Liver (tissue), 9 donors: ENCODE data around the gene EVPLL. TPM values are rescaled to one million over a fixed set of nuclear protein-coding genes. Genes with fewer than 3 reads are reported as not detected.
"Not testable (repeated sequence)": the region's sequence is repeated elsewhere in the genome, so short reads cannot be mapped to it uniquely, and the experiment has no call there.

Experiments
- DNase-seq: peaks from one replicate; pipeline ENCODE4 v3.0.0-alpha.2; 2017; ENCODE audit warnings: low spot score
- H3K27ac ChIP-seq, 2 donors: one replicate each; pipeline ENCODE4 v1.7.0; 2013; ENCODE audit warnings: inconsistent platforms in 2 of 2, low read length in 2 of 2, control low read depth in 1 of 2, low read depth in 1 of 2, mild to moderate bottlenecking in 1 of 2
- H3K27me3 ChIP-seq, 4 donors: one replicate each; pipeline versions ENCODE4 v1.6.1 to v1.7.0; 2013; ENCODE audit warnings: low read length in 3 of 4, inconsistent platforms in 1 of 4, mild to moderate bottlenecking in 1 of 4, moderate library complexity in 1 of 4; ENCODE audit not compliant: control insufficient read depth in 4 of 4, insufficient read depth in 4 of 4
- H3K36me3 ChIP-seq, 4 donors: one replicate each; pipeline versions ENCODE4 v1.6.1 to v1.7.0; 2013; ENCODE audit warnings: low read length in 3 of 4, mild to moderate bottlenecking in 3 of 4, low read depth in 1 of 4, moderate library complexity in 1 of 4; ENCODE audit not compliant: control insufficient read depth in 4 of 4, insufficient read depth in 3 of 4
- H3K4me1 ChIP-seq, 4 donors: one replicate each; pipeline versions ENCODE4 v1.6.1 to v1.7.0; 2013; ENCODE audit warnings: low read length in 3 of 4, mild to moderate bottlenecking in 3 of 4, moderate library complexity in 1 of 4; ENCODE audit not compliant: control insufficient read depth in 4 of 4, insufficient read depth in 4 of 4
- H3K4me3 ChIP-seq, 3 donors: one replicate each; pipeline versions ENCODE4 v1.6.1 to v1.7.0; 2013; ENCODE audit warnings: low read length in 3 of 3, control low read depth in 1 of 3, low read depth in 1 of 3, mild to moderate bottlenecking in 1 of 3
- H3K9ac ChIP-seq, 2 donors: one replicate each; pipeline ENCODE4 v1.7.0; 2013; ENCODE audit warnings: low read length in 2 of 2, mild to moderate bottlenecking in 2 of 2, moderate library complexity in 2 of 2, control low read depth in 1 of 2, low read depth in 1 of 2
- H3K9me3 ChIP-seq, 4 donors: one replicate each; pipeline versions ENCODE4 v1.6.1 to v1.7.0; 2013; ENCODE audit warnings: low read length in 3 of 4; ENCODE audit not compliant: control insufficient read depth in 4 of 4
- WGBS: extraction: QIAGEN DNeasy Blood & Tissue Kit; methylation state at CpG from one replicate; pipeline ENCODE4 v1.1.7; 2013; 5-methylcytosine and 5-hydroxymethylcytosine counted together
- polyA plus RNA-seq, 2 donors: library from polyadenylated mRNA; stranded (reverse) in 1 of 2; unstranded in 1 of 2; fragments of 200-250 nt in 1 of 2; fragments of >200 nt in 1 of 2; fragmentation: Nextera tagmentation in 1 of 2; extraction: Ambion mirVana in 1 of 2; gene quantifications; one replicate each; pipeline versions ENCODE4 v1.2.1 to v1.2.3, GENCODE V29; 2013 to 2015
- total RNA-seq, 2 donors: library from RNA; depleted of rRNA; stranded (reverse); fragments of >200 nt; gene quantifications; one replicate each; pipeline ENCODE4 v1.2.3, GENCODE V29; 2014
- donor health status: healthy.
- donor health status: healthy.
- donor health status: healthy.
- donor health status: healthy.
- donor health status: healthy.

The EVPLL gene
- total and polyA plus RNA-seq, 4 donors = 0.44 to 1.0 (median 1.0) TPM; not detected in 1

DNA sequence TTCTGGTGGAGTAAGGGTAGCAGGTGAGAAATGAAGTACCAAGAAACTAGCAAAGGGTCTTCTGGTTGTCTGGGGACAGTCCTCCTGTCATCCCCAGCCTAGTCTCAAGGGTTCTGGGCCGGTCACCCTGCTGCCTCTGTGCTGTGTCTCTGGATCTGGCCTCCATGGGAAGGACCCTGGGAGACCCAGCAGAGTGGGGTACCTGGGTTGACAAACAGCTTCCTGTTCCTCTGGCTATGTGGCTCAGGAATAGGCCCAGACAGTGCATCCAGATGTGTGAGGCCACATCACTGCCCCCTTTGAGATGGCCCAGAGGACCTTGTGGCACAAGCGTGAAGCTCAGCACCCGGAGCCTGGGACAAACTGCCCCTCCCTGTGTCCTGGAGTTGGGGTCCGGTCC, 10.7 kb downstream of the EVPLL start:
- not testable (repeated sequence) for H3K9me3 ChIP-seq, H3K27me3 ChIP-seq, H3K4me1 ChIP-seq, DNase-seq, H3K36me3 ChIP-seq, H3K27ac ChIP-seq, H3K9ac ChIP-seq, H3K4me3 ChIP-seq
- 92% methylated on average over 4 of the region's 4 CpGs for WGBS

DNA sequence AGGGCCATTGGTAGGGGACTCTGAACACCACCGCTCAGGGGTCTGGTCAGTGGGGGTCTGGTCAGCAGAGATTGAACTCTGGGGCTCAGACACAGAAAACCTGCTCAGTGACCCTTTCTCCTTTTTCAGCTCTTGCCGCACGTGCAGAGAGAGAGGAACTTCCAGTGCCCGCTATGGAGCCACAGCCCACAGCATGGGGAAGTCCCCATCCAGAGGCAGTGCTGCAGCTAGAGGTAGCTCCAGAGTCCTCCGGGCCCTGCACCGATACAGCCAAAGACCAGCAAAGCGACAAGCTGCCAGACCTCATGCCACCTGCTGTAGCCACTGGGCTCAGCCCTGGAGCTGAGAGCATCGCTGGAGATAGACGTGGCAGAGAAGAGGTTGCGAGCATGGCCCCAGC, 11.2 kb downstream of the EVPLL start:
- 78% methylated on average over 6 of the region's 10 CpGs for WGBS
- H3K4me3 ChIP-seq, H3K9me3 ChIP-seq, DNase-seq, H3K9ac ChIP-seq, H3K27ac ChIP-seq, H3K27me3 ChIP-seq, H3K4me1 ChIP-seq, H3K36me3 ChIP-seq: not testable (repeated sequence)

DNA sequence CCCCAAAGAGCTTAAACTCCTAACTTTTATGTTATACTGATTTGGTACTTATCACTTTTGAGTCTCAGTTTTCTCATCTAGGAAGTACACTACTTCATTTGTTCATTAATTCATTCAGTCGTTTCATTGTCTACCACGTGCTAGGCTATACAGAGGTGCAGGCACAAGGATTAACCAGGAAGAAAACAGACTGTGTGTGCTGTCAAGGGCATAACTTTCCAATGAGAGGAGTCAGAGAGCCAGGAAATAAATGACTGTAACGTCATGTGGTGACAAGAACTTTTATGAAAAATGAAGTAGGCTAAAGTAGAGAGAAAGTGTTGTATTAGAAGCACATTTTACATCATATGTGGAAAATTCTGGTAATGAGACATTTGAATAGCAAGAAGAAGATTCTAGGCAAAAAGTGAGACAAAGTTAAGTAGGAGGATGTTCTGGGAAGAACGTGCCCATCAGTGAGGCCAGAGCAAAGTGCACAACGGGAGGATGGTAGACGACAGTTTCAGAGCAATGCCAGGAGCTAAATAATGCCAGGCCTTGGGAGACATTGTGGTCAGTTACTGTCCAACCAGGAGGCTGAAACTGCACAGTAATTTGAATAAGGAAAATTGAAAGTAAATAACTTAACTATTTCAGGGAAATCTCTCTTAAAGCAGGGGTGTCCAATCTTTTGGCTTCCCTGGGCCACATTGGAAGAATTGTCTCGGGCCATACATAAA, 24.5 kb downstream of the EVPLL start:
- H3K4me1 ChIP-seq, H3K4me3 ChIP-seq, H3K36me3 ChIP-seq, H3K27ac ChIP-seq, H3K9me3 ChIP-seq, H3K27me3 ChIP-seq, H3K9ac ChIP-seq, DNase-seq: not testable (repeated sequence)
- 59% methylated on average over 7 of the region's 7 CpGs for WGBS

DNA sequence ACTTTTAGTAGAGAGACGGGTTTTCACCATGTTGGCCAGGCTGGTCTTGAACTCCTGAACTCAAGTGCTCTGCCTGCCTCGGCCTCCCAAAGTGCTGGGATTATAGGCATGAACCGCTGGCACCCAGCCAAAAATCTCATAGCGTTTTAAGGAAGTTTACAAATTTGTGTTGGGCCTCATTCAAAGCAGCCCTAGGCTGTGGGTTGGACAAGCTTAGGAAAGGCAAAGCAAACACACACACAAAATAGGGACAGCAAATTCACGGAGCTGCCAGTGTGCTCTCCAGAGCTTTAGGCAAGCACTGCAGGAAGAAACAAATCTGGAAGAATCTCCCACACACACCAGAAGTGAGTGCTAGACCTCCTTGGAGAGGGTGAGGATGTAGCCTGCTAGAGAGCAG, 25.6 kb downstream of the EVPLL start:
- H3K9ac ChIP-seq, H3K27ac ChIP-seq, H3K4me1 ChIP-seq, H3K4me3 ChIP-seq, H3K9me3 ChIP-seq, H3K36me3 ChIP-seq, DNase-seq, H3K27me3 ChIP-seq: not testable (repeated sequence)
- 17% methylated on average over 4 of the region's 5 CpGs for WGBS

DNA sequence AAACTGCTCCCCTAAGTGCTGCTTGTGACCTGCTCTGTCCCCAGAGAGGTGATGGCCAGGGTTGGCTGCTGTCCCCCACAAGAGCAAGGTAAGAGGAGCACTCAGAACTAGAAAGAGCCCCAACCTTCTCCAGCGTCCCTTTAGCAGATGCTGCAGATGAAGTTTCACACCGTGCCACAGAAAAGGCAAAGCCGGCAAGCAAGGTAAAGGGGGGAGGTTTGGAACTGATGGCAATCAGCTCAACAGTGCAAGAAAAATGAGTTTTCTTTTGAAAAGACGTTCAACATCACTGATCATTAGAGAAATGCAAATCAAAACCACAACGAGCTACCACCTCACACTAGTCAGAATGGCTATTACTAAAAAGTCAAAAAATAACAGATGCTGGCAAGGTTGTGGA, 26.0 kb downstream of the EVPLL start:
- not testable (repeated sequence) for H3K27me3 ChIP-seq, H3K4me3 ChIP-seq, H3K9ac ChIP-seq, H3K36me3 ChIP-seq, DNase-seq, H3K4me1 ChIP-seq, H3K9me3 ChIP-seq, H3K27ac ChIP-seq
- 100% methylated on average over 1 of the region's 5 CpGs for WGBS

DNA sequence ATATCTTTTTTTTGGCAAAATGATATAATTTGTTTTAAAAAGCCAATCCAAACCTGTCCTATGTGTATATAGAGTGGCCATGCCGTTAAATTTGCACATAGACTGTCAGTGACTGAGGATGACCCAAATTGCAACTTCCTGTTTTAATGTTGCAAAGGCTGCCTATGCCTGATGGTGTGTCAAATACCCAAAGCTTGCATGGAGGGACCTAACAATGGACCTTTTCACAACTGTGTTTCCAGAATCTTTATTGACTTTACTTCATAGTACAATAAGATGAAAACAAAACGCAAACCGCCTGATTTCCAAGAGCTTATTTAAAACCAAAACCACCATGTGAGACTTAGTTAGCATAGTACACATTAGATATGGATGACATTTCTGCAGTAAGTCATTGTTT, 31.3 kb downstream of the EVPLL start:
- WGBS = 54% methylated on average over 3 of the region's 3 CpGs

DNA sequence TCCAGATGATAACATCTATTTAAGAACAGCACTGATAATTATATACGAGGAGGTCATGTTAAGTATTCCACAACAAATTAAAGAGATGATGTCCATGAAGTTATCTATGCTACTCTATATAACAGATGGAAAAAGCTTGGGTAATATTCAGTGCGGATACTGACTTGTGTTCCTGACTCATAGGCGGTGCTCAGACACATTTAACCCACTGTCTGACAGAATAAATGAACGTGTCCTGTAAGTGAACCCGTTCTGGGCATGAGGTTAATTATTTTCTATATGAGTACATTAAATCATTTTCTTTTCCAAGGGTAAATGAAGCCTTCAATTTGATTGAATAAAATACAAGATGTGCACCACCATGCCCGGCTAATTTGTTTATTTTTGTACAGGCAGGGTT, 31.7 kb downstream of the EVPLL start:
- WGBS = 51% methylated on average over 6 of the region's 6 CpGs
- not testable (repeated sequence) for H3K27me3 ChIP-seq, H3K9me3 ChIP-seq, H3K27ac ChIP-seq, H3K36me3 ChIP-seq, H3K4me1 ChIP-seq, H3K4me3 ChIP-seq, H3K9ac ChIP-seq, DNase-seq

More for the DNA sequence above, 31.3 kb downstream of the EVPLL start:
- not testable (repeated sequence) for DNase-seq, H3K9ac ChIP-seq, H3K4me1 ChIP-seq, H3K4me3 ChIP-seq, H3K27ac ChIP-seq, H3K27me3 ChIP-seq, H3K36me3 ChIP-seq, H3K9me3 ChIP-seq

DNA sequence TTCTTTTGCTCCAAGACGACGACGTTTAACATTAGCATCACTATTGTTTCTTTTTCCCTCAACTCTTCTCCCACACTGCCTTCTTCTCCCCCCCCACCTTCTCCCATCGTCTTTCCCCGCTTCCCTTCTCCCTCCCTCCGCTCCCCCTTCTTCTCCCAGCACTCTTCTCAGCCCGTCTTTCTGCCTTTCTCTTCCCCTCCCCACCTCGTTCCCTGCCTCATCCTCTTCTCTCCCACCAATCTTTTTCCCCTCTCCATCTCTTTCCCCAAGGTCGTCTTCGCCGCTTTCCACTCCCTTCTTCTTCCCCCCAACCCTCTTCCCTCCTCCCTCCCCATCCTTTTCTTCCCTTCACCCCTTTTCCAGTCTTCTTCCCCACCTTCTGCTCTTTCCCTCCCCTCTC, 33.2 kb downstream of the EVPLL start:
- not testable (repeated sequence) for H3K4me3 ChIP-seq, H3K9ac ChIP-seq, H3K9me3 ChIP-seq, H3K27ac ChIP-seq, H3K36me3 ChIP-seq, DNase-seq, H3K27me3 ChIP-seq, H3K4me1 ChIP-seq
- WGBS = 17% methylated on average over 11 of the region's 11 CpGs
